ENCODE results near the gene ST6GALNAC3.

Gene ST6GALNAC3
- total RNA-seq, result 0.26 to 0.97 (median 0.52) reads per million in 3 donors

DNA sequence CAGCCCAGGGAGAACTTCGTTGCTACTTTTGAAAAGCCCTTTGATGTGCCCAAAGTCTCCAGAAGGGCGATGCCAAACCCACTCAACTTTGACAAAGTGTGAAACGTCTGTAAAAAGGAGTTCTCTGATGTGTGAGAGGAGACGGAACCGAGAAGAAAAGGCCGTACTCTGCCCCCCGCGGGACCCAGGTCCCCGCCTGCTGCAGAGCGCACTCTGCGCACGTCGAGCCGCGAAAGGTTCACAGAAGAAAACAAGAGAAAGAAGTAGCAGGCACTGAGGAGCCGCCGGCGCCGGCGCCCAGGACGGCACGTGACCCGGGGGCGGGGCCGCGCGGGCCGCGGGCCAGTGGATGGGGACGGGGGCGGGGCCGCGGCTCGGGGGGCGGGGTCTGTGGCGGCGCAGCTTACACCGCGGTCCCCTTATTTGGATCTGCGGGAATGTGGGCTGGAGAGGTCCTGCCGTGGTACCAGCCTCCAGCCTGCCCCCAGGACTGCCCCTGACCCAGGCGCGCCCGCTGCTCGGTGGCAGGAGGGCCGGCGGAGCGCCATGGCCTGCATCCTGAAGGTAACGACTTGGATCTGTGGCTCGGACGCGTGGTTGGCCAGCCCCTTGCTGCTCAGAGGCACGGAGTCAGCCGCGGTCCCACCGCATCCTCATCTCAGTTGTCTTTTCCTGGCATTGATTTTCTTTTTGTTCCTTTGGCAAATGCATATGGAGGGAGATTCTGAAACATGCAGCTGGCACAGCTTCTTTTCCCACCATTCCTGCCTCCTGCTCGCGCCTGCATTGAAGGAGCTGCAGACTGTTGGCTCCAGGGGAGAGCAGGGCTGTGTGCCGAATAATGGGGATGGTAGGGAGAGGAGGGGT is at the start of gene ST6GALNAC3:
TSS of gene ST6GALNAC3 (plus strand) at position 426 of the 867 bp plus-strand sequence.
- Histone ChIP-seq H3K27ac (ENCODE audit: insufficient read depth, low read length, poor library complexity, severe bottlenecking) (peak within 1 kb of the TSS; percentile 16), H3K4me1 (ENCODE audit: control insufficient read depth, insufficient read depth, low read length, poor library complexity, severe bottlenecking) (peaks cover 5% of the 10 kb centered on the region), H3K9me3 (ENCODE audit: control insufficient read depth, low read length) (no peaks in the 10 kb centered on the region), H3K36me3 (ENCODE audit: control insufficient read depth, insufficient read depth, low read length) (no peaks in the 10 kb centered on the region), H3K27me3 (replicated peaks; ENCODE audit: control insufficient read depth, insufficient read depth, low read length, poor library complexity, severe bottlenecking) (no peaks in the 10 kb centered on the region), H3K4me3 (ENCODE audit: insufficient read depth, low read depth, low read length, poor library complexity, severe bottlenecking) (peak within 1 kb of the TSS; percentile 59)
- DNase-seq, result peak; percentile 25 to 66 (median 48)

- Histone ChIP-seq H3K9me3 (ENCODE audit: control insufficient read depth, low read length) (no peaks in the 10 kb centered on the region), H3K4me3 (ENCODE audit: insufficient read depth, low read depth, low read length, poor library complexity, severe bottlenecking) (no peak overlapping the region), H3K27ac (ENCODE audit: insufficient read depth, low read length, poor library complexity, severe bottlenecking) (no peak overlapping the region), H3K36me3 (ENCODE audit: control insufficient read depth, insufficient read depth, low read length) (no peaks in the 10 kb centered on the region), H3K4me1 (ENCODE audit: control insufficient read depth, insufficient read depth, low read length, poor library complexity, severe bottlenecking) (no peaks in the 10 kb centered on the region), H3K27me3 (replicated peaks; ENCODE audit: control insufficient read depth, insufficient read depth, low read length, poor library complexity, severe bottlenecking) (no peaks in the 10 kb centered on the region)
- DNase-seq, result no peak
Measured at GRCh38 chr1:76027341-76027740, 47.2 kb upstream of the ST6GALNAC3 start.

- H3K9me3 ChIP-seq (ENCODE audit: control insufficient read depth, low read length), result no peaks in the 10 kb centered on the region
Measured at GRCh38 chr1:76029331-76029730, 45.2 kb upstream of the ST6GALNAC3 start.

DNA sequence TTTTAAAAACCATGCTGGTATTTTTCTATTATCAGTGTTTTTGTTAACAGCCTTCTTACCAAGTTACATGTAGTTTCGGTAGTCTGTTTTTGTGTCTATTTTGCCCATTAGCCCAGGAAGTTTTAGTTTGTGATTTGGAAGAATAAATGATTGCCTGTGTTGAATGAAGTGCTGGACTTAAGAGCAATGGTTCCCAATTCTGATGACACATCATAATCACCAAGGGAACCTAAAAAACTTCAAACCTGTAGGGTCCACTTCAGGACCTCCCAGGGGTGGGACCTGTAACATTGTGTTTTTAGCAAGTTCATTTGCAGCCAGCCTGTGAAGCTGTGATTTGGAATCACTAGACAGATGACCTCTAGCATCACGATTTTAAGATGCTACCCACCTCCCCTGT is 43.0 kb upstream of the ST6GALNAC3 start:
- Histone ChIP-seq H3K4me1 (ENCODE audit: control insufficient read depth, insufficient read depth, low read length, poor library complexity, severe bottlenecking) (no peaks in the 10 kb centered on the region), H3K36me3 (ENCODE audit: control insufficient read depth, insufficient read depth, low read length) (no peaks in the 10 kb centered on the region), H3K4me3 (ENCODE audit: insufficient read depth, low read depth, low read length, poor library complexity, severe bottlenecking) (no peak overlapping the region), H3K9me3 (ENCODE audit: control insufficient read depth, low read length) (no peaks in the 10 kb centered on the region), H3K27ac (ENCODE audit: insufficient read depth, low read length, poor library complexity, severe bottlenecking) (no peak overlapping the region), H3K27me3 (replicated peaks; ENCODE audit: control insufficient read depth, insufficient read depth, low read length, poor library complexity, severe bottlenecking) (no peaks in the 10 kb centered on the region)
- DNase-seq, result no peak

More at GRCh38 chr1:76029331-76029730, 45.2 kb upstream of the ST6GALNAC3 start:
- Histone ChIP-seq H3K27ac (ENCODE audit: insufficient read depth, low read length, poor library complexity, severe bottlenecking) (no peak overlapping the region), H3K27me3 (replicated peaks; ENCODE audit: control insufficient read depth, insufficient read depth, low read length, poor library complexity, severe bottlenecking) (no peaks in the 10 kb centered on the region), H3K4me3 (ENCODE audit: insufficient read depth, low read depth, low read length, poor library complexity, severe bottlenecking) (no peak overlapping the region), H3K36me3 (ENCODE audit: control insufficient read depth, insufficient read depth, low read length) (no peaks in the 10 kb centered on the region), H3K4me1 (ENCODE audit: control insufficient read depth, insufficient read depth, low read length, poor library complexity, severe bottlenecking) (no peaks in the 10 kb centered on the region)
- DNase-seq, result no peak

DNA sequence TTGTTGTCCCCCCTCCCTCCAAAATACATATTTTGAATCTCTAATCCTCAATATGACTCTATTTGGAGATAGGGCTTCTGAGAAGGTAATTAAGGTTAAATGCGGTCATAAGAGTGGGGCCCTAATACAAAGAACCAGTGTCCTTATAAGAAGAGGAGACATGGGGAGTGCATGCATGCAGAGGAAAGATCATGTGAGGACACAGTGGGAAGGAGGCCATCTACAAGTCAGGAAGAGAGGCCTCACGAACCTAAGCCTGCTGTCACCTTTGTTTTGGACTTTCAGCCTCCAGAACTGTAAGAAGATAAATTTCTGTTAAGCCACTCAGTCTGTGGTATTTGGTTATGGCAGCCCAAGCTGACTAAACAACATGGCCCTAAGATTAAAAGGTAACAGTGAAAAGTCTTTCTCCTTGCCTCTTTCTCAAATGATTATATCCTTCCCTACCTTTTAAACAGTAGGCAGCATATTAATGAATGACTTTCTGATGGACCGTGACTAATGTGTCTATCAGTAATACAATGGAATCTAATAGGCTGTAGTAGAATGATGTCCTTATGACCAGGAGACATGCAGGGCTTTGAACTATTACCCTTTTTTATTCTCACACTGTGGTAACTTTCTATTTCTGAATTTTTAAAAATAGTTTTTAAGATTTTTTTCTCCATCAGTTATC is 40.6 kb upstream of the ST6GALNAC3 start:
- H3K27me3 ChIP-seq (replicated peaks; ENCODE audit: control insufficient read depth, insufficient read depth, low read length, poor library complexity, severe bottlenecking), result no peaks in the 10 kb centered on the region
- no peaks in the 10 kb centered on the region for H3K4me1 ChIP-seq (ENCODE audit: control insufficient read depth, insufficient read depth, low read length, poor library complexity, severe bottlenecking)
- no peaks in the 10 kb centered on the region for H3K36me3 ChIP-seq (ENCODE audit: control insufficient read depth, insufficient read depth, low read length)
- no peak for DNase-seq
- H3K27ac ChIP-seq (ENCODE audit: insufficient read depth, low read length, poor library complexity, severe bottlenecking), result no peak overlapping the region
- no peak overlapping the region for H3K4me3 ChIP-seq (ENCODE audit: insufficient read depth, low read depth, low read length, poor library complexity, severe bottlenecking)
- no peaks in the 10 kb centered on the region for H3K9me3 ChIP-seq (ENCODE audit: control insufficient read depth, low read length)

GRCh38 chr1:76035053-76035452 is 39.5 kb upstream of the ST6GALNAC3 start:
- Histone ChIP-seq H3K36me3 (ENCODE audit: control insufficient read depth, insufficient read depth, low read length) (no peaks in the 10 kb centered on the region), H3K27ac (ENCODE audit: insufficient read depth, low read length, poor library complexity, severe bottlenecking) (no peak overlapping the region), H3K27me3 (replicated peaks; ENCODE audit: control insufficient read depth, insufficient read depth, low read length, poor library complexity, severe bottlenecking) (no peaks in the 10 kb centered on the region), H3K4me3 (ENCODE audit: insufficient read depth, low read depth, low read length, poor library complexity, severe bottlenecking) (no peak overlapping the region), H3K9me3 (ENCODE audit: control insufficient read depth, low read length) (no peaks in the 10 kb centered on the region), H3K4me1 (ENCODE audit: control insufficient read depth, insufficient read depth, low read length, poor library complexity, severe bottlenecking) (no peaks in the 10 kb centered on the region)
- no peak for DNase-seq

GRCh38 chr1:76037324-76037723 is 37.2 kb upstream of the ST6GALNAC3 start:
- Histone ChIP-seq H3K4me3 (ENCODE audit: insufficient read depth, low read depth, low read length, poor library complexity, severe bottlenecking) (no peak overlapping the region), H3K27ac (ENCODE audit: insufficient read depth, low read length, poor library complexity, severe bottlenecking) (no peak overlapping the region), H3K4me1 (ENCODE audit: control insufficient read depth, insufficient read depth, low read length, poor library complexity, severe bottlenecking) (no peaks in the 10 kb centered on the region), H3K27me3 (replicated peaks; ENCODE audit: control insufficient read depth, insufficient read depth, low read length, poor library complexity, severe bottlenecking) (peaks cover 3% of the 10 kb centered on the region), H3K36me3 (ENCODE audit: control insufficient read depth, insufficient read depth, low read length) (no peaks in the 10 kb centered on the region), H3K9me3 (ENCODE audit: control insufficient read depth, low read length) (no peaks in the 10 kb centered on the region)
- DNase-seq, result no peak

DNA sequence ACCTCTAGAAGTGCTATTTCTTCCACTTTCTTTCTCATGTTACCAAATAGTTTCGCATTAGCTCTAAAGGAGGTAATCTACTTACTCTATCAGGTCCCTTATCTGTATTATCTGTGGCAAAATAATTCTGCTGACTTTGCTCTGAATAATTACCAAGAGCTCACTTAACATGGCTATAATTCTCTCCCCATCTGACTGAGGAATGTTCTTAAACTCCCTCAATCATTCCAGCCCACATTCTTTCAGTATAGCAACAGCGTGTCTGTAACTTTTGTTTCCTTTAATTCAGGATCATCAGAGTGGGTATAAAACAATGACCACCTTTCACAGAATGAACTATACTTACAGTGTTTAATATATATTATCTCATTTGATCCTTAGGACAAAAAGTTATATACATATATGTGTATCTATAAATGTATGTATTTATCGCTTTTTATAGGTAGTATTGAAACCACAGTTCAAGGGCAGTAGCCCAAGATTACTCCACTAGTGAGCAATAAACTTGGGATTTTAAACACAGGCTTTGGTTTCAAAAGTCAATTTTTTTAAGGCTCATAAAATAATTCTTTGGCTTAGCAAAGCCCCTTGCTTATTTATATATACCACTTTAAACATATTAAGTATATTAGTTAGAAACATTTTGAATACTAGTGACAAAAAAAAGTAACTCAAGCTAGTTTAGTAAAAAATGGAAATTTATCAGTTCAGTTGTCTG is 36.1 kb upstream of the ST6GALNAC3 start:
- H3K27ac ChIP-seq (ENCODE audit: insufficient read depth, low read length, poor library complexity, severe bottlenecking), result no peak overlapping the region
- H3K4me3 ChIP-seq (ENCODE audit: insufficient read depth, low read depth, low read length, poor library complexity, severe bottlenecking), result no peak overlapping the region
- no peaks in the 10 kb centered on the region for H3K4me1 ChIP-seq (ENCODE audit: control insufficient read depth, insufficient read depth, low read length, poor library complexity, severe bottlenecking)
- peaks cover 3% of the 10 kb centered on the region for H3K27me3 ChIP-seq (replicated peaks; ENCODE audit: control insufficient read depth, insufficient read depth, low read length, poor library complexity, severe bottlenecking)
- DNase-seq, result no peak
- H3K9me3 ChIP-seq (ENCODE audit: control insufficient read depth, low read length), result no peaks in the 10 kb centered on the region
- no peaks in the 10 kb centered on the region for H3K36me3 ChIP-seq (ENCODE audit: control insufficient read depth, insufficient read depth, low read length)

GRCh38 chr1:76046149-76046548 is 28.4 kb upstream of the ST6GALNAC3 start:
- Histone ChIP-seq H3K4me1 (ENCODE audit: control insufficient read depth, insufficient read depth, low read length, poor library complexity, severe bottlenecking) (no peaks in the 10 kb centered on the region), H3K36me3 (ENCODE audit: control insufficient read depth, insufficient read depth, low read length) (no peaks in the 10 kb centered on the region), H3K27ac (ENCODE audit: insufficient read depth, low read length, poor library complexity, severe bottlenecking) (no peak overlapping the region), H3K9me3 (ENCODE audit: control insufficient read depth, low read length) (no peaks in the 10 kb centered on the region), H3K4me3 (ENCODE audit: insufficient read depth, low read depth, low read length, poor library complexity, severe bottlenecking) (no peak overlapping the region), H3K27me3 (replicated peaks; ENCODE audit: control insufficient read depth, insufficient read depth, low read length, poor library complexity, severe bottlenecking) (peaks cover 3% of the 10 kb centered on the region)
- DNase-seq, result no peak

All from effector memory CD4-positive, alpha-beta T cell (primary cell).